Loucy (cell line): ENCODE results near the gene ABCC9.

Experiments
- CTCF ChIP-seq: fragments of 200-600 bp; sonication (generic); conservative IDR thresholded peaks from 2 replicates; pipeline ENCODE4 v1.5.1; 2014; ENCODE audit warnings: mild to moderate bottlenecking, antibody characterized with exemption, low read length
- EZH2phosphoT487 ChIP-seq: fragments of 200-600 bp; IDR thresholded peaks from 2 replicates; pipeline ENCODE4 v1.6.1; 2018; ENCODE audit warnings: antibody characterized with exemption, mild to moderate bottlenecking, moderate library complexity, borderline replicate concordance

GRCh38 chr12:21925296-21925913 lies 15.8 kb downstream of the ABCC9 start:
- TF ChIP-seq CTCF (no peak), EZH2phosphoT487 (no peak)
